H1 (cell line): ENCODE results near the gene ZNF362. TPM values are rescaled to one million over a fixed set of nuclear protein-coding genes. Genes with fewer than 3 reads are reported as not detected.

Experiments
- CTCF ChIA-PET: fragments of 300-600 bp; sonication (Branson Sonifier 250); formaldehyde crosslinking; loops from one replicate; lab custom pipeline; 2021; ENCODE audit not compliant: partially characterized antibody; lab: Charles Lee
- POLR2A ChIA-PET: fragments of 300-600 bp; sonication (Branson Sonifier 250); formaldehyde crosslinking; loops from one replicate; lab custom pipeline; 2021; ENCODE audit warnings: inconsistent platforms; ENCODE audit not compliant: partially characterized antibody; lab: Charles Lee
- DNase-seq, 2 experiments: peaks; one replicate each; pipeline versions ENCODE4 v3.0.0 to v3.0.0-alpha.2; 2010 to 2022; ENCODE audit warnings: low spot score in 2 of 2, low read depth in 1 of 2, mixed read lengths in 1 of 2
- FAIRE-seq: peaks from 2 replicates; lab custom pipeline; 2011; peaks lifted over from hg19 to GRCh38; lab: Jason Lieb, UNC
- H2AFZ ChIP-seq: 2 replicates; pipeline ENCODE4 v1.8.1; 2012; ENCODE audit warnings: low read length, inconsistent platforms
- H2AK5ac ChIP-seq: 2 replicates; pipeline ENCODE4 v1.6.1; 2013; ENCODE audit warnings: low read depth, low read length
- H2BK120ac ChIP-seq: replicated peaks from 2 replicates; pipeline ENCODE3; 2013; ENCODE audit warnings: low read depth, low read length, inconsistent platforms
- H2BK12ac ChIP-seq: 2 replicates; pipeline ENCODE4 v1.6.1; 2013; ENCODE audit warnings: low read depth, low read length
- H2BK15ac ChIP-seq: 2 replicates; pipeline ENCODE4 v1.6.1; 2013; ENCODE audit warnings: low read length
- H2BK20ac ChIP-seq: 2 replicates; pipeline ENCODE4 v1.6.1; 2013; ENCODE audit warnings: low read length
- H2BK5ac ChIP-seq: 2 replicates; pipeline ENCODE4 v1.6.1; 2013; ENCODE audit warnings: low read depth, low read length
- H3K14ac ChIP-seq: 2 replicates; pipeline ENCODE4 v1.6.1; 2013; ENCODE audit warnings: inconsistent platforms; ENCODE audit not compliant: insufficient read length
- H3K18ac ChIP-seq: 2 replicates; pipeline ENCODE4 v1.6.1; 2013; ENCODE audit warnings: low read length; ENCODE audit errors: extremely low read depth
- H3K23ac ChIP-seq: 2 replicates; pipeline ENCODE4 v1.6.1; 2013; ENCODE audit warnings: inconsistent platforms; ENCODE audit not compliant: insufficient read length
- H3K23me2 ChIP-seq: 2 replicates; pipeline ENCODE4 v1.6.1; 2013; ENCODE audit warnings: low read depth, low read length
- H3K27ac ChIP-seq: 2 replicates; pipeline ENCODE4 v1.6.1; 2011; ENCODE audit warnings: low read depth, low read length, inconsistent platforms
- H3K27me3 ChIP-seq, 4 experiments: replicated peaks in 1 of 4; 1 replicate in 1 of 4; 2 replicates in 3 of 4; pipeline versions ENCODE4 v1.6.1 to v1.8.1; 2011 to 2013; ENCODE audit warnings: low read length in 3 of 4, mild to moderate bottlenecking in 3 of 4, inconsistent platforms in 2 of 4, mixed read lengths in 2 of 4, moderate library complexity in 1 of 4; ENCODE audit not compliant: control insufficient read depth in 3 of 4, insufficient read depth in 3 of 4; ENCODE audit errors: extremely low read depth in 1 of 4
- H3K36me3 ChIP-seq, 4 experiments: 2 replicates each; pipeline versions ENCODE4 v1.6.1 to v1.8.1; 2011 to 2013; ENCODE audit warnings: mild to moderate bottlenecking in 4 of 4, low read length in 3 of 4, moderate library complexity in 2 of 4, control low read depth in 1 of 4, inconsistent platforms in 1 of 4; ENCODE audit not compliant: insufficient read depth in 4 of 4, control insufficient read depth in 2 of 4
- H3K4ac ChIP-seq: replicated peaks from 2 replicates; pipeline ENCODE3; 2013; ENCODE audit warnings: low read length, low read depth, mixed read lengths, inconsistent platforms; ENCODE audit not compliant: insufficient read length
- H3K4me1 ChIP-seq, 4 experiments: replicated peaks in 1 of 4; 1 replicate in 1 of 4; 2 replicates in 3 of 4; pipeline versions ENCODE4 v1.6.1 to v1.8.1; 2011 to 2013; ENCODE audit warnings: low read length in 3 of 4, inconsistent platforms in 2 of 4, mixed read lengths in 1 of 4; ENCODE audit not compliant: insufficient read depth in 4 of 4, control insufficient read depth in 3 of 4
- H3K4me2 ChIP-seq, 2 experiments: 2 replicates each; pipeline versions ENCODE4 v1.6.1 to v1.8.1; 2011 to 2013; ENCODE audit warnings: low read depth in 2 of 2, low read length in 2 of 2, control low read depth in 1 of 2, inconsistent platforms in 1 of 2, mild to moderate bottlenecking in 1 of 2; ENCODE audit not compliant: insufficient read depth in 1 of 2
- H3K4me3 ChIP-seq, 4 experiments: fragments of 200-600, 300-600 bp in 1 of 4; sonication (generic), shearing (Covaris generic), sonication (Bioruptor Twin) in 1 of 4; 2 replicates each; pipeline versions ENCODE4 v1.5.1 to v1.8.1; 2011 to 2016; ENCODE audit warnings: low read length in 4 of 4, low read depth in 3 of 4, control low read depth in 2 of 4, inconsistent platforms in 2 of 4, mild to moderate bottlenecking in 2 of 4, mixed read lengths in 1 of 4, moderate library complexity in 1 of 4; ENCODE audit not compliant: insufficient read depth in 2 of 4; ENCODE audit errors: extremely low read depth in 1 of 4
- H3K56ac ChIP-seq: replicated peaks from 2 replicates; pipeline ENCODE3; 2013; ENCODE audit warnings: low read depth, mild to moderate bottlenecking, mixed read lengths, low read length, inconsistent platforms; ENCODE audit not compliant: insufficient read length
- H3K79me1 ChIP-seq: 2 replicates; pipeline ENCODE4 v1.6.1; 2013; ENCODE audit warnings: low read depth, low read length, control low read depth
- H3K79me2 ChIP-seq, 2 experiments: 2 replicates each; pipeline versions ENCODE4 v1.6.1 to v1.8.1; 2012 to 2013; ENCODE audit warnings: low read length in 2 of 2, mild to moderate bottlenecking in 2 of 2, inconsistent platforms in 1 of 2; ENCODE audit not compliant: insufficient read depth in 2 of 2, control insufficient read depth in 1 of 2
- H3K9ac ChIP-seq, 4 experiments: replicated peaks in 1 of 4; 1 replicate in 1 of 4; 2 replicates in 3 of 4; pipeline versions ENCODE4 v1.6.1 to v1.8.1; 2011 to 2013; ENCODE audit warnings: low read depth in 3 of 4, low read length in 3 of 4, control low read depth in 2 of 4, mild to moderate bottlenecking in 2 of 4, moderate library complexity in 2 of 4, inconsistent platforms in 1 of 4; ENCODE audit errors: extremely low read depth in 1 of 4
- H3K9me3 ChIP-seq, 2 experiments: 2 replicates each; pipeline versions ENCODE4 v1.6.1 to v1.8.1; 2012 to 2013; ENCODE audit warnings: mild to moderate bottlenecking in 2 of 2, moderate library complexity in 2 of 2, control low read depth in 1 of 2, inconsistent platforms in 1 of 2, low read depth in 1 of 2, low read length in 1 of 2, mixed read lengths in 1 of 2; ENCODE audit not compliant: insufficient read depth in 2 of 2
- H4K20me1 ChIP-seq, 2 experiments: replicated peaks in 1 of 2; 2 replicates each; pipeline versions ENCODE3 to v1.8.1; 2011 to 2013; ENCODE audit warnings: inconsistent platforms in 2 of 2, low read length in 2 of 2, mild to moderate bottlenecking in 1 of 2; ENCODE audit not compliant: insufficient read depth in 2 of 2, control insufficient read depth in 1 of 2
- H4K5ac ChIP-seq: 2 replicates; pipeline ENCODE4 v1.6.1; 2013; ENCODE audit warnings: low read length, low read depth, mixed read lengths, inconsistent platforms; ENCODE audit not compliant: insufficient read length
- H4K8ac ChIP-seq: 2 replicates; pipeline ENCODE4 v1.8.0; 2013; ENCODE audit warnings: mild to moderate bottlenecking, moderate library complexity, low read length, inconsistent platforms; ENCODE audit not compliant: insufficient read depth; ENCODE audit errors: extremely low read depth
- H4K91ac ChIP-seq: replicated peaks from 2 replicates; pipeline ENCODE3; 2013; ENCODE audit warnings: low read length, mixed read lengths, inconsistent platforms; ENCODE audit not compliant: insufficient read length
- HDAC2 ChIP-seq, 2 experiments: fragments of 300-600 bp in 1 of 2; sonication (generic) in 1 of 2; IDR thresholded peaks; 2 replicates each; pipeline ENCODE4 v1.6.1; 2011 to 2012; ENCODE audit warnings: low read depth in 2 of 2, low read length in 2 of 2, mild to moderate bottlenecking in 2 of 2, moderate library complexity in 2 of 2, borderline replicate concordance in 1 of 2, inconsistent platforms in 1 of 2
- TAF7 ChIP-seq: optimal IDR thresholded peaks from 2 replicates; pipeline ENCODE3; 2011; ENCODE audit warnings: low read depth, mild to moderate bottlenecking, inconsistent platforms, low read length, moderate library complexity, borderline replicate concordance
- WGBS, 2 experiments: shearing (Covaris generic) in 1 of 2; methylation state at CpG; one replicate each; pipeline versions ENCODE4 v1.1.6 to v1.1.7; 2013 to 2015; ENCODE audit warnings: low lambda C conversion rate in 2 of 2, mixed read lengths in 2 of 2, inconsistent platforms in 1 of 2, low coverage in 1 of 2, missing lambda C conversion rate in 1 of 2; ENCODE audit not compliant: insufficient replicate concordance in 2 of 2, insufficient coverage in 1 of 2, insufficient read length in 1 of 2; ENCODE audit errors: extremely low coverage in 1 of 2, missing lambda C conversion rate in 1 of 2; 5-methylcytosine and 5-hydroxymethylcytosine counted together
- polyA plus RNA-seq, 7 experiments: library from polyadenylated mRNA; depleted of rRNA in 3 of 7; stranded (reverse) in 5 of 7; unstranded in 2 of 7; fragments of >200 nt in 5 of 7; fragments of 200-250 nt in 2 of 7; gene quantifications; 1 replicate in 5 of 7; 2 replicates in 1 of 7; 4 replicates in 1 of 7; pipeline versions ENCODE4 v1.2.1 to v1.2.3, GENCODE V29; 2011 to 2013; ENCODE audit warnings: missing spikeins in 2 of 7, mixed read lengths in 2 of 7
- total RNA-seq: library from RNA; stranded (reverse); fragmentation: NEBNext Ultra II Directional; extraction: Animal tissue kit (Norgen Biotek cat#: 25700); gene quantifications from 2 replicates; pipeline ENCODE4 v1.2.1, GENCODE V29; 2021
- TF ChIP-seq, protein P1 (sequence below): IDR thresholded peaks from 2 replicates; pipeline ENCODE4 v1.6.1; 2011; ENCODE audit warnings: low read depth, mild to moderate bottlenecking, low read length; ENCODE audit not compliant: insufficient read depth
- TF ChIP-seq, protein P2 (sequence below), 3 experiments: IDR thresholded peaks; 1 replicate in 2 of 3; 2 replicates in 1 of 3; pipeline versions ENCODE4 v1.5.1 to v1.6.1; 2011; ENCODE audit warnings: low read length in 3 of 3, mild to moderate bottlenecking in 3 of 3, inconsistent platforms in 2 of 3, low read depth in 1 of 3, moderate library complexity in 1 of 3; ENCODE audit not compliant: insufficient read depth in 1 of 3; ENCODE audit errors: control extremely low read depth in 1 of 3

Gene ZNF362
- total and polyA plus RNA-seq, 2 of the 8 experiments (the other 6 are each of a cell fraction or from before 2014, with no cell fraction given), result 24.2 to 27.8 TPM

DNA sequence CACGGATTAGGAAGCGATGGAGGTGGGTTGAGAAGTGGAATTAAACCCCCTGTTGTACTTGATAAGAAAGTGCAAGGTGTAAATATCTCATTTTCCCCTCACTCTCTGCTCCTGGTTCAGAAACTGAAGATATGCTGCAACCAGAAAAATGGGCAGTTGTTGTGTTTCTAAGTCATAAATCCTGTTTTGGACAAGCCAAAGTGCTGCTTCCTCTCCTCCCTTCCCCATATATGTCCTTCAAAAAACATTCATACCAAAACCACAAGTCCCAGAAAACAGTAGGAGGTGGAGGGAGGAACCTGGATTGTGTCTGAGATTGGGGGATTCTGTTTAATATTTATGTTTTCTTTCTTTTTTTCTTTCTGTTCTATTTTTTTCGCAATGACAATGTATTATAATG, 13.6 kb upstream of the ZNF362 start:
- no peak overlapping the region for H4K5ac ChIP-seq
- no peak overlapping the region for H3K27ac ChIP-seq
- peaks cover 0 to 3% (median 0%) of the 10 kb centered on the region in 4 experiments; a peak in 1 of 7 replicates for H3K27me3 ChIP-seq
- 72% methylated on average over 3 of the region's 3 CpGs; no CpG with 5 or more reads in 1 of the 2 experiments for WGBS, 2 experiments
- POLR2A ChIA-PET, result no interaction called here
- FAIRE-seq, result no peak
- H2BK20ac ChIP-seq, result no peak overlapping the region
- H3K79me2 ChIP-seq, result no peaks in the 10 kb centered on the region
- no peaks in the 10 kb centered on the region for H3K36me3 ChIP-seq
- no peak overlapping the region for H3K56ac ChIP-seq
- H3K4me3 ChIP-seq, result no peak overlapping the region
- no peaks in the 10 kb centered on the region for H3K23me2 ChIP-seq
- H4K20me1 ChIP-seq, result no peaks in the 10 kb centered on the region
- H3K4ac ChIP-seq, result no peak overlapping the region
- H3K79me1 ChIP-seq, result no peaks in the 10 kb centered on the region; the same call in 1 of the 2 replicates
- no peak overlapping the region for H2AFZ ChIP-seq
- no peak overlapping the region for H2BK12ac ChIP-seq
- no peak overlapping the region for H3K18ac ChIP-seq
- no peak for DNase-seq
- H4K91ac ChIP-seq, result no peak overlapping the region
- H3K9ac ChIP-seq, result no peak overlapping the region
- no peak overlapping the region for H2AK5ac ChIP-seq
- H2BK5ac ChIP-seq, result no peak overlapping the region
- H3K4me1 ChIP-seq, result peaks cover 0 to 6% (median 3%) of the 10 kb centered on the region in 4 experiments; a peak in 4 of 7 replicates
- H3K4me2 ChIP-seq, result no peak overlapping the region
- no peak overlapping the region for H3K23ac ChIP-seq
- no peak overlapping the region for H3K14ac ChIP-seq
- H4K8ac ChIP-seq, result no peak overlapping the region
- H2BK15ac ChIP-seq, result no peak overlapping the region
- H2BK120ac ChIP-seq, result no peak overlapping the region
- H3K9me3 ChIP-seq, result no peaks in the 10 kb centered on the region
- CTCF ChIA-PET, result no interaction called here
- TF ChIP-seq HDAC2 (IDR thresholded peaks at IDR 0.05; ENCODE audit: borderline replicate concordance in 1 of 2, low read depth in 2 of 2, low read length in 2 of 2) (no peak), TAF7 (no peak)
- TF ChIP-seq, protein P1, sequence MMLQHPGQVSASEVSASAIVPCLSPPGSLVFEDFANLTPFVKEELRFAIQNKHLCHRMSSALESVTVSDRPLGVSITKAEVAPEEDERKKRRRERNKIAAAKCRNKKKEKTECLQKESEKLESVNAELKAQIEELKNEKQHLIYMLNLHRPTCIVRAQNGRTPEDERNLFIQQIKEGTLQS, result no peak
- TF ChIP-seq, protein P2, sequence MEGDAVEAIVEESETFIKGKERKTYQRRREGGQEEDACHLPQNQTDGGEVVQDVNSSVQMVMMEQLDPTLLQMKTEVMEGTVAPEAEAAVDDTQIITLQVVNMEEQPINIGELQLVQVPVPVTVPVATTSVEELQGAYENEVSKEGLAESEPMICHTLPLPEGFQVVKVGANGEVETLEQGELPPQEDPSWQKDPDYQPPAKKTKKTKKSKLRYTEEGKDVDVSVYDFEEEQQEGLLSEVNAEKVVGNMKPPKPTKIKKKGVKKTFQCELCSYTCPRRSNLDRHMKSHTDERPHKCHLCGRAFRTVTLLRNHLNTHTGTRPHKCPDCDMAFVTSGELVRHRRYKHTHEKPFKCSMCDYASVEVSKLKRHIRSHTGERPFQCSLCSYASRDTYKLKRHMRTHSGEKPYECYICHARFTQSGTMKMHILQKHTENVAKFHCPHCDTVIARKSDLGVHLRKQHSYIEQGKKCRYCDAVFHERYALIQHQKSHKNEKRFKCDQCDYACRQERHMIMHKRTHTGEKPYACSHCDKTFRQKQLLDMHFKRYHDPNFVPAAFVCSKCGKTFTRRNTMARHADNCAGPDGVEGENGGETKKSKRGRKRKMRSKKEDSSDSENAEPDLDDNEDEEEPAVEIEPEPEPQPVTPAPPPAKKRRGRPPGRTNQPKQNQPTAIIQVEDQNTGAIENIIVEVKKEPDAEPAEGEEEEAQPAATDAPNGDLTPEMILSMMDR (IDR thresholded peaks at IDR 0.05; ENCODE audit: control extremely low read depth in 1 of 3, insufficient read depth in 1 of 3, low read depth in 1 of 3, low read length in 3 of 3), result no peak
